AG20443 (cell line): ENCODE data around the gene ADRA2A.

Source experiments
- DNase-seq: peaks from one replicate; pipeline ENCODE4 v3.0.0; 2012; ENCODE audit warnings: low spot score, mixed read lengths

The ADRA2A gene

DNA sequence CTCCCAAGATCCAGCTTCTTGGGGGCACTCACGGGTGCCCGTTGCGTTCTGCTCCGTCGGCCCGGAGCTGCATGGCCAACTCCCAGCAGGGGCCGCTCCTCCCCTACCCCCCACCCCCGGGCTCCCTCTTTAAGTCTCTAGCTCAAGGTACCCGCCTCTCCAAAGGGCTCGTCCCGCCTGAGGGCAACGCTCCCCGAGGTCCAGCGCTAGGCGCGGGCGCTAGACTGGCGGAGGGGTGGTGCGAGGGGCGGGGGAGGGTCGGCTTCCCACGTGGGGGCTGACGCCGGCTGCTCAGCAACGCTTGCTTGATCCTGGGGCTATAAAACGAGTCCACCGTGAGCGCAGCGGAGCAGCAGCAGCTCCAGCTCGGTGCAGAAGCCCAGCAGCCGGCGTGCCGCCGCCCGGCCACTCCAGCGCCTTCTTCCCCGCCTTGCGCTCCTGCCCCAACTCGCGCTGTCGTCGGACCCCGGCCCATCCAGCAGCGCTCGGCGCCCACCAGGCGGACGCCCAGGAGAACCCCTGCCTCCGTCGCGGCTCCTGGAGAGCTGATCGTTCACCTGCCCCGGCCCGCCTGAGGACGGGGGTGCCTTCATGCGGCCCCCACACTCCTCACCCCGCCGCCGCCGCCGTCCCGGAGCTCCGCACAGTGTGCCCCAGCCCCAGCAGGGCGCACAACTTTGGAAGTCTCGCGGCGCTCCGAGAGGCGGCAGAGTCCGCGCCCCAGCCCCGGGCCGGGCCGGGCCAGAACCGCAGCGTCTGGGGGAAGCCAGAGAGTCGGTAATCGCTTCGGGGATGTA, at the start of gene ADRA2A:
Gene ADRA2A (plus strand): TSS at position 348 of the 797 bp plus-strand sequence. CDS start 968 bp downstream, outside the sequence.
- DNase-seq, result peak; percentile 90

DNA sequence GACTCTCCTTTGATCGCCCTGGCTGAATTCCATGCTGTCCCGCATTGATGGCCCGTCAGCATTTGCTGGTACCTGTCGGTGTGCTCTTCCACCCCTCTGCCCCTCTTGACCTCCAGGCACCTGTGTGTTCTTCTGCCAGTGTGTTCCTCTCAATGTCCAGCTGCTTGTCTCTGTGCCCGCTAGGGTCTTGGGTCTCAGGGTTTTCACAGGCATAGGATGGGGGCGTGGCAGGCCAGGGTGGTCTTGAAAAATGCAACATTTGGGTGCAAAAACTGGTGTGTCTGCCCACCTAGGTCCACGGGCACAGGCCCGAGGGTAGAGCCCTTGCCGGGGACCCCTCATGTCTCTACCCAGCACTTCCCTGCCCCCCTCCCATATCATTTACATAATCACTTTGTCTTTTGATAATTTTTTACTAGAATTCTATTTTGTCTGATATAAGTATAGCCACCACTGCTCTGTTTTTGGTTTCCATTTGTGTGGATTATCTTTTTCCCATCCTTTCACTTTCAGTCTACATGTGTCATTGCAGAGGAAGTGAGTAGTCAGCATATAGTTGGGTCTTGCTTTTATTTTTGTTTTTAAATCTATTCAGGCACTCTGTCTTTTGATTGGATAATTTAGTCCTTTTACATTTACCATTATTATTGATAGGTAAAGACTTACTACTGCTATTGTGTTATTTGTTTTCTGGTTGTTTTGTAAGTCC, 46.6 kb upstream of the ADRA2A start:
- DNase-seq, result no peak

DNA sequence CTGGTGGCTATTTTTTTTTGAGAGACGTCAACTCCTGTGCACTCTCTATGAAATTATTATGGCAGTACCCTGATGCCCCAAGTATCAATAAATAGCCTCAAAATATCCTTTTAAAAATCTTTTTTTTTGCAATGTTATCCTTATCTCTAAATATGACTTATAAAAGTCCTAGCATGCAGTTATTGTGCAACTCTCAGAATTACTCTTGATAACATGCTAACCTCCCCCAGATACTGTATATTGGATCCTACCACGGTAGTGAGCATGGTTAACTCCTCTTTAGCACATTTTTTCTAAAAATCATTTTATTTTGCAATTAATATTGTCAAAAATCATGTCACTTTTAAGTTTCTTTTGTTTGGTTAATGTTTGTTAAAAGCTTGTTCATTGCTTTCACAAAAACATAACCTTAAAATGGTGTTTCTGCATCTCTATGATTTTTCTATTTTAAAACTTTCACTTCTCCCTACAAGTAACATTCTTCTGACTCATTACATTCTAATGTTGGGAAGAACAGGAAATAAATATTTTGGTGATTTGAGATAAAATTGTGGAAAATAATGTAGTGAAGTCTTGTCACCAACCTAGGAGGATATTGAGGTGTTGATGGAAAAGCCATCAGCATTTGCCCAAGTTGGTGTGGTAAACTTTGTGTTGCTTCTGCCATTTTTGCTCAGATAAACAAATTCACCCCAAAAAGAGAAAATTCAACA, 42.1 kb upstream of the ADRA2A start:
- peak; percentile 18 for DNase-seq

DNA sequence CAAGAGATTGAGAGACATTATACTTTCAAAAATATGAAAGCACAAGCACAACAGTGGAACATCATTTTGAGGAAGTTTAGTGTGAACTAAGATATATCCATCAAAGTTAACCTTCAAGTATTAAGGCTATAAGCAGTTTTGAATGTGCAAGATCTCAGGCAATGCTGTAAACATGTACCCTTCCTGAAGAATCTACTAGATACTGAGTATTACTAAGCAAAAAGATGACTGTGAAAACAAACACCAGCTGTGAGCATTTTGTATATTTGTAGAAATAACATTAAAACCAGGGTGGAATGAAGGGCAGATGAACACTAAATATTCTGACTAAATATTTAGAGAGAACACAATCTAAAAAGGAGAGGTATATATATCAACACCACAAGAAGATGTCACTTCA, 41.3 kb upstream of the ADRA2A start:
- peak; percentile 10 for DNase-seq

DNA sequence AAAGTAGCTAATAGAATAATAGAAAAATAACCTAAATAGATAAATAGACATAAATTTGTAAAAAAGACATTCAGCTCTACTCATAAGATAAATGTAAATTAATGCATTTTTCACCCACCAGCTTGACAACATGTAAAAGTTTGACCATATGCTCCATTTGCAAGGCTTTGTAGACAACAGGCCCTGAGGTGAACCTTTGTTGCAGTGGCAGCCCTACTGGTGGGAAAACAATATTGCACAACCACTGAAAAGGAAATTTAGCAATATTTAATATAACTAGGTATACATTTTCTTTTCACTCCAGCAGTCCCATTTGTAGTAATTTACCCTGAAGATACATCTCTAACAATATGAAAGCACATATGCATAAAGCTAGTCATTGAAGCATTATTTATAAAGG, 39.0 kb upstream of the ADRA2A start:
- no peak for DNase-seq

DNA sequence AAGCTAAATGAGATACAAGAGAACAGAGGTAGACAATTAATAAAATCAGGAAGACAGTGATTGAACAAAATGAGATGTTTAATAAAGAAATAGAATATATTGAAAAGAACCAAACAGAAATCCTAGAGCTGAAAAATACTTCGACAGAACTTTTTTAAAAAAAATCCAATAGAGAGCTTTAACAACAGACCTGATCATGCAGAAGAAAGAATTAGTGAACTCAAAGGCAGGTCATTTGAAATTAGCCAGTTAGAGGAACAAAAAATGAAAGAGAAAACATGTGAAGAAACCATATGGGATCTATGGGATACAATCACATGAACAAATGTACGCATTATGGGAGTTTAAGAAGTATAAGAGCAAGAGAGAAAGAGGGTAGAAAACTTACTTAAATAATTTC, 37.3 kb upstream of the ADRA2A start:
- DNase-seq, result no peak

DNA sequence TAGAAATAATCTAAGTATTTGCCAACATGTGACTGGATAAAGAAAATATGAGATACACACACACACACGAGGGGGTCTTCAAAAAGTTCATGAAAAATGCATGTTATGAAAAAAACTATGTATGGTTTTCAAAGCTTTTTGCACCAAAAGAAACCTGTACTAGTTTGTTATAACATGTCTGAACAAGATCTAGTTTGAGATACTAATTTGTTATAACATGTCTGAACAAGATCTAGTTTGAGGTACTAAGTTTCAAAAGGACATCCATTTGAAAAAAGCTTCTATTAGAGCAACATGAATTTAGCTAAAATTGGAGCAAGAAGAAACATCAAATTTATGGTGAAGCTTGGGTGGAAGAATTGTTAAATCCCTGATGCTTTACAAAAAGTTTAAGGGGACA, 19.8 kb upstream of the ADRA2A start:
- no peak for DNase-seq

DNA sequence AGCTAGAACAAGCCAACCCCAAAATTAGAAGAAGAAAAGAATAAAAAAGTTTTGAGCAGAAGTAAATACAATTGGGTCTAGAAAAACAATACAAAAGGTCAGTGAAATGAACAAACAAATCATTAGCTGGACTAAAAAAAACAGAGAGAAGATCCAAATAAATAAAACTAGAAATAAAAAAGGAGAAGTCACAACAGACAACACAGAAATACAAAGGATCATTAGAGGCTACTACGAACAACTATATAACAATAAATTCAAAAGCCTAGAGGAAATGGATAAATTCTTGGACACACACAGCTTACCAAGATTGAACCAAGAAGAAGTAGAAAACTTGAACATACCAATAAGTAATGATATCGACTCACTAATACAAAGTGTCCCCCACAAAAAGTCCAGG, 13.4 kb upstream of the ADRA2A start:
- no peak for DNase-seq

DNA sequence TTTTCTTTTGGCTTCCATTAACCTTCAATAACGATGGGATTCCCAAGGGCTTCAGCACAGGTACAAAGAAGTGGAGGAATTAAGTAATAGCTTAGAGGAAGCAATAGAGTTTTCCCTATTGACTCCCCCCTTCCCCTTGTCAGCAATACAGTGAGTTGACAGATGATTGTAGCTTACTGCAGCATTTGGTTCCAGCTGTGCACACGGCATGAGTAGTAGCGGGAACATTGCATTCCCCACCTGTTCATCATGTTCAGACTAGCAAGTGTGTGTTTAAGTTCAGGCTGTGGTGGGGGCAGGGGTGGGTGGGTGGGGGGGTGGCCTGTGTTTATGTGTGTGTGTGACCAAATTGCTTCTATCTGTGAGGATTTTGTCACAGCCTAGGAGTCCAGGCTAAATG, 4.6 kb upstream of the ADRA2A start:
- DNase-seq, result no peak

DNA sequence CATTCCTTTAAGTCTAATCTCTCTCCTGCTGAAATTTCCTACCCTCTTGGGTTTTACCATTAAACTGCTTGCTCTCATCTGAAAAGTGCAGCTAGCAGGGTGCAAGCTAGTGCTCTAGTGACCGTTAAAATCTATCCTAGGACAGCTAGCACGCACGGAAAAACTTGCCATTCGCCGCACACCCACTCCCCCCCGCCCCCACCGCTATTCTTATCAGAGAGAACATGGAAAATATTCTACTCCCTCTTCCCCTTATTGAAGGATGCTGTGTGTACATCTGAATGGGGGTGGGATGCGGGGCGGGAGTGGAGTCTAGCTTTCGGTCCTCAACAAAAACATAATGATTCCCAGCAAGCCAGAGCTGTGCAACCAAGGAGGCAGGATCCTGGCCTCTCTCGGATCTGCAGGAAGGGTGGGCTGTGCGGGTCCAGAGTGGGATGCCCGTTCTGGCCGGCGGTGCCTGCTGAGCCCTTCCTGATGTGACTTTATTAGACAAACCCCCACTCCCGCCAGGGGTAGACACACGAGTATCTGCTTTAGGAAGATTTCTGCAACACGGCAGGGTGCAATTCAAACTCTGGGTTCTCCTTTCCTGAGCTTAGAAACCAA, 1.1 kb upstream of the ADRA2A start:
- DNase-seq, result no peak

DNA sequence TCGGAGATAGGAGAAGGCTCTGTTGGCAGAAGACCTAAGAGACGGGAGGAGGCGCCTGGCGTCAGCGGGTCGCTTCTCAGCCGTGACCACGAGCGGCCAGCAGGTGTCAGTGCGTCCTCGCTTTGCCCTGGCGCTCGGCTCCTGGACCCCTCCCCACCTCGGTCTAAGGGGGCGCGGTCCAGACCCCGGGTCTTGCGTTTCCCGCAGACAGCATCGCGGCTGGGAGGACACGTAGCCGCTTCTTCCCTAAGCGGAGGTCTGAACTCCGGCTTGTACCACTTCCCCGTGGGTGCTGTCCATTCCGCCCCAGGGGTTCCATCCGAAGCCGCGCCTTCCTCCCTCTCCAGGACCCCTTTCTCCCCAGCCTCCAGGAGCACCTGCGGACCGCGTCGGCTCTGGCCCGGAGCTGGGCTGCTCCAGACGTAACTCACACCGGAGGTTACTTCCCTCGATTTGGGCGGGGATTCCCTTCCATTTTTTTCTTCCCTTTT, 593 bp upstream of the ADRA2A start:
- peak; percentile 88 for DNase-seq

DNA sequence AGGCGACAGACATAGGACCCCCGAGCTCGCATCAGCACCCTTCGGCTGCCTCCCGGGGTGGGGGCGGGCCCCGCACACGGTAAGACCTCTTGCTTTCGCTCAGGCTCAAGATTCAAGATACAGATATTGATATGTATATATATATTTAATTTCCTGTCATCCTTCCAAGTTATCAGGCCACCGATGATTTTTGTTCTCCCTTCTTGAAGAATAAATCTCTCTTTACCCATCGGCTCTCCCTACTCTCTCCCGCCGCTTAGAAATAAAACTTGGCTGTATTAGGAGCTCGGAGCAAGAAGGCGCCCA, 603 bp downstream of the ADRA2A start:
- DNase-seq, result no peak

DNA sequence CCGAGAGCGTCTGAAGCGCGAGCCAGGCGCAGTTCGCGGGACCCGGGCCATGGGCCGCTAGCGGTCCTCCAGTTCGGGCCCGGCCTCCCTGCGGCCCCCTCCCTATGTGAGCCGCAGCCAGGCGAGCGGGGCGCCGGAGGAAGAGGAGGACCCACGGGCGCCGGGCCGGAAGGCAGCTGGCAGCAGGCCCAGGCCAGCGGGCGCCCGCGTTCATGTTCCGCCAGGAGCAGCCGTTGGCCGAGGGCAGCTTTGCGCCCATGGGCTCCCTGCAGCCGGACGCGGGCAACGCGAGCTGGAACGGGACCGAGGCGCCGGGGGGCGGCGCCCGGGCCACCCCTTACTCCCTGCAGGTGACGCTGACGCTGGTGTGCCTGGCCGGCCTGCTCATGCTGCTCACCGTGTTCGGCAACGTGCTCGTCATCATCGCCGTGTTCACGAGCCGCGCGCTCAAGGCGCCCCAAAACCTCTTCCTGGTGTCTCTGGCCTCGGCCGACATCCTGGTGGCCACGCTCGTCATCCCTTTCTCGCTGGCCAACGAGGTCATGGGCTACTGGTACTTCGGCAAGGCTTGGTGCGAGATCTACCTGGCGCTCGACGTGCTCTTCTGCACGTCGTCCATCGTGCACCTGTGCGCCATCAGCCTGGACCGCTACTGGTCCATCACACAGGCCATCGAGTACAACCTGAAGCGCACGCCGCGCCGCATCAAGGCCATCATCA, 1.1 kb downstream of the ADRA2A start:
- DNase-seq, result peak; percentile 61

DNA sequence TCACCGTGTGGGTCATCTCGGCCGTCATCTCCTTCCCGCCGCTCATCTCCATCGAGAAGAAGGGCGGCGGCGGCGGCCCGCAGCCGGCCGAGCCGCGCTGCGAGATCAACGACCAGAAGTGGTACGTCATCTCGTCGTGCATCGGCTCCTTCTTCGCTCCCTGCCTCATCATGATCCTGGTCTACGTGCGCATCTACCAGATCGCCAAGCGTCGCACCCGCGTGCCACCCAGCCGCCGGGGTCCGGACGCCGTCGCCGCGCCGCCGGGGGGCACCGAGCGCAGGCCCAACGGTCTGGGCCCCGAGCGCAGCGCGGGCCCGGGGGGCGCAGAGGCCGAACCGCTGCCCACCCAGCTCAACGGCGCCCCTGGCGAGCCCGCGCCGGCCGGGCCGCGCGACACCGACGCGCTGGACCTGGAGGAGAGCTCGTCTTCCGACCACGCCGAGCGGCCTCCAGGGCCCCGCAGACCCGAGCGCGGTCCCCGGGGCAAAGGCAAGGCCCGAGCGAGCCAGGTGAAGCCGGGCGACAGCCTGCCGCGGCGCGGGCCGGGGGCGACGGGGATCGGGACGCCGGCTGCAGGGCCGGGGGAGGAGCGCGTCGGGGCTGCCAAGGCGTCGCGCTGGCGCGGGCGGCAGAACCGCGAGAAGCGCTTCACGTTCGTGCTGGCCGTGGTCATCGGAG, 1.8 kb downstream of the ADRA2A start:
- peak; percentile 32 for DNase-seq

DNA sequence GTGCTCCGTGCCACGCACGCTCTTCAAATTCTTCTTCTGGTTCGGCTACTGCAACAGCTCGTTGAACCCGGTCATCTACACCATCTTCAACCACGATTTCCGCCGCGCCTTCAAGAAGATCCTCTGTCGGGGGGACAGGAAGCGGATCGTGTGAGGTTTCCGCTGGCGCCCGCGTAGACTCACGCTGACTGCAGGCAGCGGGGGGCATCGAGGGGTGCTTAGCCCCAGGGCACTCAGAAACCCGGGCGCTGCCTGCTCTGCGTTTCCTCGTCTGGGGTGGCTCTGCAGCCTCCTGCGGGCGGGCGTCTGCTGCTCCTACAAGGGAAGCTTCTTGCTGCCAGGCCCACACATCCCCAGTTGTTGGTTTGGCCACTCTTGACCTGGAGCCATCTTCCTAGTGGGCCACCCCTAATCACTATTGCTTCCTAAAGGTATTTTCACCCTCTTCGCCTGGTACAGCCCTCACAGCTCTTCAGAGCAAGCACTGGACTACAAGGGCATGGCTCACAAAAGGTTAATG, 2.5 kb downstream of the ADRA2A start:
- peak; percentile 2 for DNase-seq

DNA sequence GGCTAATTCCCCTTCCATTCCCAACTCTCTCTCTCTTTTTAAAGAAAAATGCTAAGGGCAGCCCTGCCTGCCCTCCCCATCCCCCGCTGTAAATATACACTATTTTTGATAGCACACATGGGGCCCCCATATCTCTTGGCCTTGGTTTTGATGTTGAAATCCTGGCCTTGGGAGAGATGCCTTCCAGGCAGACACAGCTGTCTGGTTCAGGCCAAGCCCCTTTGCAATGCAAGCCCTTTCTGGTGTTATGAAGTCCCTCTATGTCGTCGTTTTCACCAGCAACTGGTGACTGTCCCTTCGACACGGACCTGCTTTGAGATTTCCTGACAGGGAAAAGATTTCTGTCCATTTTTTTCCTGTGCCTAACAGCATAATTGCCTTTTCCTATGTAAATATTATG, 3.0 kb downstream of the ADRA2A start:
- no peak for DNase-seq

DNA sequence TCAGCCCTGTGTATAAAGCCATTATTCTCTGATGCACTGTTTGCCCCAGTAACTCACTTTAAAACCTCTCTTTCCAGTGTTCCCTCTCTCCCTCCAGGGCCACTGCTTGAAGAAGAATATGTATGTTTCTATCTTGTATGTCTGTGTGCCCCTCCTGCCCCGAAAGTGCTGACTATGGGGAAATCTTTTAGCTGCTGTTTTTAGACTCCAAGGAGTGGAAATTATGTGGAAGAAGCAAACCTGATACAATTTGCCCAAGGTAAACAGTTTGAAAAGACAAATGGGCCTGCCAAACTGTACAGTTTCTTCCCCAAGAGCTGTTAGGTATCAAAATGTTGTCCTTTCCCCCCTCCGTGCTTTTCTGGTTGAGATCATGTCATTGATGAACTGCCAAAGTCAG, 3.4 kb downstream of the ADRA2A start:
- no peak for DNase-seq

DNA sequence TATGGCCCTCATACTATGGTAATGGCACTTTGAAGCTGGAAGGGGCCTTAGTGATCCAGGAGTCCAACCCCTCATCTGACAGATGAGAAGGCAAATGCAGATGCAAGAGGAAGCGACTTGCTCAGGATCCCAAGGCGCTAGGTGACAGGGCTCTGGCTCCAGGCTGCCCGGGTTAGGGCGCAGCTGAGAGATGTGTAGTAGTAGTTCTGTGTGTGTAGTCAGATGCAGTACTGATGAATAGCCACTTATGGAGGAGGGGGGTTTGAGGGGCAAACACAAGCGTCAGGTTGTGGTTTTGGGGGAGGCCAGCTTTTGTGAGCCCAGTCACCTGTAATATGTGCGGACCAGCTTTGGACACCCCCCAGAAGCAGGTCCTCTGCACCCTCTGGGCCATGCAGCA, 4.8 kb downstream of the ADRA2A start:
- no peak for DNase-seq

DNA sequence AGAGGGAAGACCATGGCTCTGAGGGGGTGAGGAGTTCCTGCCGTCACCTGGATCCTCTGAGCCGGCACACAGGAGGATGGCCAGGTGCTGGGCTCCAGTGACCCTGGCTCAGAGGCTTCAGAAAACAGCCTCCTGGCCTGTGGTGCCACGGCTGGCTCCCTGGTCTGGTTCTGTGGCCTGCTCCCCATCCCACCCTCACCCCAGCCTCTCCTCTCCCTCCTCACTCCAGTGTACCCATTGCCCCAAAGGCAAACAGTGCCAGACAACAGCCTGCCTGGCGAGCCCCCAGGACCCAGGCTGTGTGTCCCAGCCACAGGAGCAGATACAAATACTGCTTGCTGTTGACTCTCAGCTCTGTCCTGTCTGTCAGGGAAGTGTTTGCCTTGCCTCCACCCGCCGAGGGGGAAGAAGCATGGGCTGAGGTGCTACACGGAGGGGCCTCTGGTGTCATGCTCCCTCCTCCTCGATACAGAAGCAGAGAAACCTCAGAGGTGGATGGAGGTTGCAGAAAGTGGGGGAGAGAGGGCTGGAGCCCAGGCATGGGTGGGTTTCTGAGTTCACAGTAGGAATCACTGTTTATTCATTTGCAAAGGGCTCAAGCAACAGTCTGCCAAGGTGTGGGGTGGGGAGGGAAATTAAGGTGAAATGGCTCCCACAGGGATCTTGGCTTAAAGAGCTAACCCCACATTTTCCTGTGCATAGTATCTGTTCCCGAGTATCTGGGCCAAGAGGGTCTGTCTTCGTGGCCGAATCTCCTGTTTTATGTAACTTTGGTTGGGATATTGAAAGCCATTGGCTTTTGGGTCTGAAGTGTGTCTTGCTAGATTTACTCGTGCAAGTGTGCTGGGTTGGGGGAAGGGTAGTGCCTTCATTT, 5.5 kb downstream of the ADRA2A start:
- DNase-seq, result no peak
